Suprapubic skin (tissue), 4 donors: ENCODE measurements around the gene TMEM181. TPM values are rescaled to one million over a fixed set of nuclear protein-coding genes. Genes with fewer than 3 reads are reported as not detected.

ENCODE experiments used
- DNase-seq, 2 donors: peaks; one replicate each; pipeline ENCODE4 v3.0.0-alpha.2; 2019; ENCODE audit warnings: low spot score in 2 of 2
- H3K27ac ChIP-seq: fragments of 200-600 bp; sonication (generic); one replicate; pipeline ENCODE4 v1.5.1; 2019
- H3K27me3 ChIP-seq: fragments of 200-600 bp; sonication (generic); one replicate; pipeline ENCODE4 v1.5.1; 2019
- H3K36me3 ChIP-seq: fragments of 200-600 bp; sonication (generic); one replicate; pipeline ENCODE4 v1.5.1; 2019
- H3K4me1 ChIP-seq: fragments of 200-600 bp; sonication (generic); one replicate; pipeline ENCODE4 v1.5.1; 2019
- H3K4me3 ChIP-seq: fragments of 200-600 bp; sonication (generic); one replicate; pipeline ENCODE4 v1.5.1; 2019; ENCODE audit warnings: mild to moderate bottlenecking
- H3K9me3 ChIP-seq: fragments of 200-600 bp; sonication (generic); one replicate; pipeline ENCODE4 v1.5.1; 2019
- EP300 ChIP-seq: sonication (generic); formaldehyde crosslinking; IDR thresholded peaks from one replicate; pipeline ENCODE4 v1.6.1; 2017; ENCODE audit warnings: antibody characterized with exemption
- POLR2A ChIP-seq, 2 donors: fragments of 450-650 bp; IDR thresholded peaks; one replicate each; pipeline ENCODE4 v1.6.1; 2017; ENCODE audit warnings: antibody characterized with exemption in 2 of 2, mild to moderate bottlenecking in 2 of 2, moderate library complexity in 2 of 2
- POLR2AphosphoS5 ChIP-seq, 3 donors: sonication (generic); formaldehyde crosslinking; IDR thresholded peaks; one replicate each; pipeline ENCODE4 v1.6.1; 2017; ENCODE audit warnings: antibody characterized with exemption in 3 of 3
- WGBS: methylation state at CpG from one replicate; pipeline ENCODE4 v1.1.5; 2018; 5-methylcytosine and 5-hydroxymethylcytosine counted together
- total RNA-seq, 4 donors: library from RNA; depleted of rRNA; stranded (reverse); fragments of >200 nt; gene quantifications; one replicate each; pipeline ENCODE4 v1.1.0, GENCODE V29; 2016
- TF ChIP-seq, protein P1 (sequence below), 2 donors: fragments of 200-600 bp in 1 of 2; fragments of 450-650 bp in 1 of 2; sonication (generic) in 1 of 2; IDR thresholded peaks; one replicate each; pipeline ENCODE4 v1.5.1; 2016 to 2019; ENCODE audit warnings: antibody characterized with exemption in 2 of 2, mild to moderate bottlenecking in 1 of 2, moderate library complexity in 1 of 2

Gene TMEM181
- total RNA-seq, 4 donors from 2014 or later, result 17.5 to 24.7 (median 21.7) TPM

DNA sequence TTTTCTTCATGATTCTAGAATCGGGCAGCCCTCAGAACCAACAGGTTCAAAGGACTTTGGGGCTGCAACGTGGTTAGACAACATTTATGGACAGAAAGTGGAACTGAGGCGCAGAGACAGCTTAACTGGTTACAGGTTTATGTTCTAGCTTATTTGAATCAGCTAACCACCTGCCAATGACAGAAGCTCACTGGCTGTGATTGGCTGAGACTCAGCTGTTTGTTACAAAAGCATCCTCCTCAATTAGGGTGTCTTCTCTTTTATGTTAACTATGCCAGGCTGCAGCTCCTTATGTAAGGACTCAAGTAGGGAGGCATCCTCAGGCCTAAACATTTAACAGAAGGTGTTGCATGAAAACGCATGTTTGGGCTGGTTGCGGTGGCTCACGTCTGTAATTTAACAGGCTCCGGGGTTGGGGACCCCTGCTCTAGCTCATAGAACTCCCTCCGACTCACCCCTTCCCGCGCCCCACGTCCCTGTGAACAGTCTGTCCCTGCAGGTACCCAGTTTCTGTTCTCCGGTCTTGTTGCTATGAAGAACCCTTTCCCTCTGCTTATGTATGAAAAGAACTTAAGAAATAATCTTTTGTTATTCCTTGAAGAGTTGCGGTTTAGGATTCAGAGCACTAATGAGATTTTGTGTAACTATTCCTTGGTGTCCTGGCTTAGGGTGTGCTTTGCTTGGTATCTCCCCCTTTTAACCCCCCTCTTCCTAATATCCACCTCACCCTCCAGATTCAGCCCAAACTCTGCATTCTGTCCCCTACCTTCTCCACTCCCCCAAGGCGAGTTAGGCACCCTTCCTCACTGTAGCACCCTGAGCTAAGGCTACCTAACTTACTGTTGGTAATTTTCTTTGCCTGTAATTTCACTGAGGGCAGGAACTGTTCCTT, 1.2 kb upstream of the TMEM181 start:
- DNase-seq, result no peak
- 90% methylated on average over 14 of the region's 14 CpGs for WGBS
- H3K4me3 ChIP-seq, result no peak overlapping the region
- no peaks in the 10 kb centered on the region for H3K36me3 ChIP-seq
- H3K27ac ChIP-seq, result peak overlapping the region; percentile 34
- no peaks in the 10 kb centered on the region for H3K27me3 ChIP-seq
- H3K9me3 ChIP-seq, result no peaks in the 10 kb centered on the region
- H3K4me1 ChIP-seq, result peaks cover 29% of the 10 kb centered on the region
- TF ChIP-seq, protein P1, sequence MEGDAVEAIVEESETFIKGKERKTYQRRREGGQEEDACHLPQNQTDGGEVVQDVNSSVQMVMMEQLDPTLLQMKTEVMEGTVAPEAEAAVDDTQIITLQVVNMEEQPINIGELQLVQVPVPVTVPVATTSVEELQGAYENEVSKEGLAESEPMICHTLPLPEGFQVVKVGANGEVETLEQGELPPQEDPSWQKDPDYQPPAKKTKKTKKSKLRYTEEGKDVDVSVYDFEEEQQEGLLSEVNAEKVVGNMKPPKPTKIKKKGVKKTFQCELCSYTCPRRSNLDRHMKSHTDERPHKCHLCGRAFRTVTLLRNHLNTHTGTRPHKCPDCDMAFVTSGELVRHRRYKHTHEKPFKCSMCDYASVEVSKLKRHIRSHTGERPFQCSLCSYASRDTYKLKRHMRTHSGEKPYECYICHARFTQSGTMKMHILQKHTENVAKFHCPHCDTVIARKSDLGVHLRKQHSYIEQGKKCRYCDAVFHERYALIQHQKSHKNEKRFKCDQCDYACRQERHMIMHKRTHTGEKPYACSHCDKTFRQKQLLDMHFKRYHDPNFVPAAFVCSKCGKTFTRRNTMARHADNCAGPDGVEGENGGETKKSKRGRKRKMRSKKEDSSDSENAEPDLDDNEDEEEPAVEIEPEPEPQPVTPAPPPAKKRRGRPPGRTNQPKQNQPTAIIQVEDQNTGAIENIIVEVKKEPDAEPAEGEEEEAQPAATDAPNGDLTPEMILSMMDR (IDR thresholded peaks at IDR 0.05), result no peak
- no peak for TF ChIP-seq POLR2A (IDR thresholded peaks at IDR 0.05)
- no peak for TF ChIP-seq POLR2AphosphoS5 (IDR thresholded peaks at IDR 0.05)
- TF ChIP-seq EP300, result no peak

DNA sequence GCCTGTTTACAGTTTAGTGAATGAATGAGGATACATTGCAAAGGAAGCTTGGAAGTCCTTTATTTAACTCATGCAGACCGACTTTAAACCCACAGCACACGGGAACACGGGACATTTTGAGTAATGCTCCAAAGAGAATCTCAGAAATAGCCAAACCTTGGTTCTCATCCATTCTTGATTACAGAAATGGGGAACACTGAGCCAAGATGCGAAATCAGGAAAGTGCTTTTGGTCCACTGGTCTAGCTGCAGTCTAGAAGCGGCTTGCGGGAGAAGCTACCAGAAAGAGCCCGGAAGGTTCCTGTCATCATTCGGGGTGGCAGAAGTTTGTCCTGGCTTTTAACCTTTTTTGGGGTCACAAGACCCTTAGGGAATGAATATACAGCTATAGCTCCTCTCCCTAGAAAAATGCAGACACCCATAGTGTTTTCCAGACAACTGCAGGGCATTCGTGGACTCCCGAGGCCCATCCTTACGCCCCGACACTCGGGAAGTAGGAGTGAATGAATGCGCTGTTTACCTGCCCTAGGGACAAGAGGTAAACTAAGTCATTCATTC, 475 bp upstream of the TMEM181 start:
- Histone ChIP-seq H3K27ac (peak overlapping the region; percentile 95), H3K9me3 (no peaks in the 10 kb centered on the region), H3K4me1 (peaks cover 29% of the 10 kb centered on the region), H3K36me3 (no peaks in the 10 kb centered on the region), H3K27me3 (no peaks in the 10 kb centered on the region), H3K4me3 (peak overlapping the region; percentile 99)
- peak in 1 of 2 donors; percentile 40 for DNase-seq
- no peak for TF ChIP-seq POLR2A (IDR thresholded peaks at IDR 0.05)
- TF ChIP-seq, protein P1 (IDR thresholded peaks at IDR 0.05), result no peak
- no peak for TF ChIP-seq EP300
- no peak for TF ChIP-seq POLR2AphosphoS5 (IDR thresholded peaks at IDR 0.05)
- 46% methylated on average over 14 of the region's 14 CpGs for WGBS

DNA sequence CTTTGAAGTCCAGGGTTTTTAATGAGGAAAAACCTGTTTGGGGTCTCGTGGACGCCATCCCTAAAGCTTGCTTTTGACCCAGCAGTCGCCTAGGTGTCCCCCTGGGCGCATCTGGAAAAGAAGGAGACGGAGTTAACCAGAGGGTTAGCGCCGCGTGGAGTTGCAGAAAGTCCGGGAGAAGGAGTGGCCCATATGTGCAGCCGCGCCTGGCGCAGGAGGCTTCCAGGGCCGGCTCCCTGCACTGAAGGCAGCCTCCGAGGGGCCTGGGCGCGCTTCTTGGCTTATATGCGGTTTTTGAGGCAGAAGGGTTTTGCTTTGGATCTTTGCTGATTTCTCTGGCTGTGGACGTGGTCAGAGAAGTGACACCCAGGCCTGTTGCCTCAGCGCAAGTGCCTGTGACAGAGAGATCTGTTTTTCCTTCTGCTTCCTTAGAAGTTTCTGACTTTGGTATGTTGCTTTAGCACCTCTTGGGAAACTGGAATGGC, 987 bp downstream of the TMEM181 start:
- Histone ChIP-seq H3K27ac (peak overlapping the region; percentile 95), H3K9me3 (no peaks in the 10 kb centered on the region), H3K36me3 (no peaks in the 10 kb centered on the region), H3K4me3 (peak overlapping the region; percentile 99), H3K4me1 (peaks cover 29% of the 10 kb centered on the region), H3K27me3 (no peaks in the 10 kb centered on the region)
- TF ChIP-seq, protein P1 (IDR thresholded peaks at IDR 0.05), result no peak
- TF ChIP-seq POLR2AphosphoS5 (IDR thresholded peaks at IDR 0.05) (no peak), POLR2A (IDR thresholded peaks at IDR 0.05) (no peak), EP300 (no peak)
- peak in 1 of 2 donors; percentile 79 for DNase-seq
- 2% methylated on average over 19 of the region's 19 CpGs for WGBS

DNA sequence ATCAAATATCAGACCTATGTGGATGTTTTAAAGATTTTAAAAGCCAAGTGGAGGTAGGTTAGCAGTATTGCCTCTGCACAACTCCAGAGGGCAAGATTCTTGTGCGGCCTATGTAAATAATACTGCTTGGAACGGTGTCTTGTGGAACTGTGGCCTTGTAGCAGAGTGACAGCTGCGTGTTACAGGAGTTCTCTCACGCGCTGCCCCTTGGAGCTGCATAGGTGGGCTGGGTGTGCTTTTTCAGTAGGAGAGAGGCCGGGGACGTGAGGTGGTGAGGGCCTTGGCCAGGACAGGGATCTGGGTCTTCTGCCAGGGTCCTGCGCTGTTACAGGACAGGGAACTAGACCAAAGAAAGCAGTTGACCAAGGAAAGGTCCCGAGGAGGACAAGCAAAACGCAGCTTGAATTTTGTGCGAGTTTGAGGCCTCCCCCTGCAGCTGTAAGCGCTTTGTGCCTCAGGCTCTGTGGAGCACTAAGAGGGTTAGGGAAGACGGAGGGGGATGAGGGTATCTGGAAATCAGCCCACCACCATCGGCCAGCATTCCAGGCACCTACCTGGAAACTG, 1.5 kb downstream of the TMEM181 start:
- no peak overlapping the region for H3K27ac ChIP-seq
- H3K4me3 ChIP-seq, result peak overlapping the region; percentile 99
- H3K36me3 ChIP-seq, result no peaks in the 10 kb centered on the region
- peaks cover 29% of the 10 kb centered on the region for H3K4me1 ChIP-seq
- no peaks in the 10 kb centered on the region for H3K27me3 ChIP-seq
- TF ChIP-seq POLR2A (IDR thresholded peaks at IDR 0.05) (no peak), POLR2AphosphoS5 (IDR thresholded peaks at IDR 0.05) (no peak), EP300 (no peak)
- TF ChIP-seq, protein P1 (IDR thresholded peaks at IDR 0.05), result no peak
- WGBS, result 57% methylated on average over 14 of the region's 14 CpGs
- DNase-seq, result peak in 1 of 2 donors; percentile 6
- H3K9me3 ChIP-seq, result no peaks in the 10 kb centered on the region

DNA sequence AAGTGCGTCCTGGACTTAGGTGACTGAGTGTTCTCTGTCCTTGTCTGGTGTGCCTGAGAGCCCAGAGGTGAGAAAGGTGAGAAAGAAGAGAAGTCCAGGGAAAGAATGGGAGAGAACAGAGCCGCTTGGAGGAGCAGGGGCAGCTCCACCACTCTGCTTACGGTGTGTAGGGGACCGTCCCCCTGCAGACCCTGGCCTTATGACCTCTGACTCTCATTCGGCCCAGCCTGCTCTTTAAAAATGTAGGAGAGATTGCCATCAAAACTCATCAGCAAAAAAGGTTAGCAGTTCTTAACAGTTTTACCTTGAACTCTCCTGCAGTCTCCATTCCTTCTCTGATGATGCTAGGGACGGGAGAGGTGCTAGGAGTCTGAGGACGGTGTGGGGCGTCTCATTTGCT, 2.0 kb downstream of the TMEM181 start:
- no peak overlapping the region for H3K27ac ChIP-seq
- TF ChIP-seq, protein P1 (IDR thresholded peaks at IDR 0.05), result no peak
- no peak for TF ChIP-seq POLR2AphosphoS5 (IDR thresholded peaks at IDR 0.05)
- TF ChIP-seq POLR2A (IDR thresholded peaks at IDR 0.05), result no peak
- TF ChIP-seq EP300, result no peak
- no peak for DNase-seq
- WGBS, result 78% methylated on average over 8 of the region's 8 CpGs
- no peaks in the 10 kb centered on the region for H3K27me3 ChIP-seq
- H3K36me3 ChIP-seq, result no peaks in the 10 kb centered on the region
- peak overlapping the region; percentile 99 for H3K4me3 ChIP-seq
- no peaks in the 10 kb centered on the region for H3K9me3 ChIP-seq
- H3K4me1 ChIP-seq, result peaks cover 29% of the 10 kb centered on the region
